Fibroblast of gingiva (primary cell): ENCODE results near the gene IFNA8.
"Not testable (repeated sequence)": the region's sequence is repeated elsewhere in the genome, so short reads cannot be mapped to it uniquely, and the experiment has no call there.

Source experiments
- DNase-seq: peaks from one replicate; pipeline ENCODE4 v3.0.0-alpha.2; 2011; ENCODE audit warnings: low read depth

Gene IFNA8

DNA sequence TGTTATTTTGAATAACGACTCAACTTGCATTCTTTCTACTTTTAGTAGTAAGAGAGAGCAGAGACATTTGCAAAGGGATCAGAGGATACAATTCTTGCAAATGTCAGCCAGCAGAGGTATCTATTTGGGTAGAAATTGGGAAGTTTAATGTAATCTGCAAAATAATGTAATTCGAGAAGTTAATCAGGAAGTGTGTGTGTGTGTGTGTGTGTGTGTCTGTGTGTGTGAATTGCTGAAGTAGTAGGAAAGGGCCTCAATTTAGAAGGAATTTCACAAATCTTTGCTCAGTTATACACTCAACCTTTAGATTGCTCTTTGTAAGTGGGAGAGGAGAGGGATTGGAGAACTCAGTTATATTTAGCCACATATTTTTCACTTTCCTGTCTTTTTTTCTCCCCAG, 20.3 kb downstream of the IFNA8 start:
- no peak for DNase-seq

DNA sequence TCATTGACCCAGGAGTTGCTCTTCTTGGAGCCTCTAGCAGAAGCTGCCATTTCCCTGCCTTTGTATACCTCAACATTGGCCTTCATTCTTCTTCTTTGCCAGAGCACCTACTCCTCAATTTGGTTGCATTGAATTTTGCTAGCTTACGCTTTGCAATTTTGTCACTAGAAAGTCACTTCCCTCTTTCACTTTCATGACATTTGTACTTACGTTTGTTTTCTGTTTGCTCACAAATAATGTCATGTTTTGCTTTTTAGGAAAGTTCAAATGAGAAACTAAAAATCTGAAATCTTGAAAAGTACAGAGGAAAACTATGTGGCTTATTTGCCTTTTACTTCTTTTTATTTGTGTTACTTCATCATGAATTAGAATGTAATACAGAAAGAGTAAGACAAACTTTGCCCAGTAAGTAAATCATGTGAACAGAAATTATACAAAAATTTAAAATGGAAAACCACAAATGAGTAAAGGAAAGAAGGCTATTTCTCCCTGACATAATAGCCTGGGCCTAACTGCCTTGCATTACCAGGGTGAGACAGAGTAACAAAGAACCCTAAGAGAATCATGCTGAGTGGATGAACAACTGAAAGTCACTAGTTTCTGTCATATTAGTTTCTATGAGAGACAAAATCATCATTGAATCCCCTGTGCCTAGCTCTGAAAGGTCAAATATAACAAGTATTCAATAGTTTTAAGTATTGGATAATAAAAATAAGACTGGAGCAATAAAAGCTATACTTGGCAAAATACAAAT, 23.9 kb downstream of the IFNA8 start:
- DNase-seq = no peak

DNA sequence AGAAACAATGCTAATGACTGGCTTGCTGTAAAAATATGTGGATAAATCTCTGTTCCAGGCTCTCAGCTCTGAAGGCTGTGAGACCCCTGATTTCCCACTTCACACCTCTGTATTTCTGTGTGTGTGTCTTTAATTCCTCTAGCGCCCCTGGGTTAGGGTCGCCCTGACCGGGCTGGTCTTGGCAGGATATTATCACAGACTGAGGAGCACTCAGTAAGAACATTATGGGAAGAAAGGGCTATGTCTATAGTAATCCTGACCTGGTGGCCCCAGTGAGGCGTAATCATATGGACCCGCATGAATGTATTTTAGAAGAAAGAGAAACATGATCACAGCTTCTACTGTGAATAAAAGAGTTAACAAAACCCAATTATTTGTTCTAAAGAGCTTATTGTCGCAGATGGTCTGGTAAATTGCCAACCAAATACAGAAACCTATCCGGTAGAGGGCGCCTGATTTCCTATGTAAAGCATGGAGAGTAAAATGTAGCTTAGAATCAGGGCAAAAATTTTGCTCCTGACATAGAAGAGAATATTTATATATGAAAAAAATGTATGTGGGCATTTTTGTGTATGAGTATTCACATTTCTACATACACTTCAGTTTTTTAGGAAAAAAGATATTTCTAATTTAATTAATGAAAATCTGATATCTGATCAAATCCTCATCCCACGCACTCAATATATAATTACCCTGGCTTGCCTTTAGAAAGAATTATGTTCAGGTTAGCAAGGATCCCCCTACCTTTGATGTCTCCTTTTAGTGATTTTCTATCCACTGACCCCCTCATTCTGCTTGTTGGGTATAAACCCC, 25.5 kb downstream of the IFNA8 start:
- peak; percentile 65 for DNase-seq

DNA sequence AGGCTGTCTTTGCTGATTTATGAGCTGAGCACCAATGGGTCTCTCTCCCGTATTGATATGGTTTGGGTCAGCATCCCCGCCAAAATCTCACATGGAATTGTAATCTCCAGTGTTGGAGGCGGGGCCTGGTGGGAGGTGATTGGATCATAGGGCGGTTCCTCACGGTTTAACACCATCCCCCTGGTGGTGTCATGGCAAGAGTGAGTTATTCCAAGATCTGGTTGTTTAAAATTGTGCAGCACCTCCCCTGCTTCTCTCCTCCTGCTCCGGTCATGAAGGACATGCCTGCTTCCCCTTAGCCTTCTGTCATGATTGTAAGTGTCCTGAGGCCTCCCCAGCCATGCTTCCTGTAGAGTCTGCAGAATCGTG, 26.1 kb downstream of the IFNA8 start:
- not testable (repeated sequence) for DNase-seq

DNA sequence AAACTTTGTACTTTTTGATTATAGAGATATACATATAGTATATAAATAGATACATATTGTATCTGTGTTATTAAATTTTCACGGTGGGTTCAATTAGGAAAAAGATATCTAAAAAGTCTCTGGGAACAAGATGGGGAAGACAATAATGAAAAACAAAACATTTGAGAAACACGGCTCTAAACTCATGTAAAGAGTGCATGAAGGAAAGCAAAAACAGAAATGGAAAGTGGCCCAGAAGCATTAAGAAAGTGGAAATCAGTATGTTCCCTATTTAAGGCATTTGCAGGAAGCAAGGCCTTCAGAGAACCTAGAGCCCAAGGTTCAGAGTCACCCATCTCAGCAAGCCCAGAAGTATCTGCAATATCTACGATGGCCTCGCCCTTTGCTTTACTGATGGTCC, 31.2 kb downstream of the IFNA8 start, which contains the start of gene IFNA1:
Gene IFNA1 (plus strand): TSS at position 301 of the 400 bp plus-strand sequence. CDS start 69 bp downstream, at position 370.
- DNase-seq = no peak

DNA sequence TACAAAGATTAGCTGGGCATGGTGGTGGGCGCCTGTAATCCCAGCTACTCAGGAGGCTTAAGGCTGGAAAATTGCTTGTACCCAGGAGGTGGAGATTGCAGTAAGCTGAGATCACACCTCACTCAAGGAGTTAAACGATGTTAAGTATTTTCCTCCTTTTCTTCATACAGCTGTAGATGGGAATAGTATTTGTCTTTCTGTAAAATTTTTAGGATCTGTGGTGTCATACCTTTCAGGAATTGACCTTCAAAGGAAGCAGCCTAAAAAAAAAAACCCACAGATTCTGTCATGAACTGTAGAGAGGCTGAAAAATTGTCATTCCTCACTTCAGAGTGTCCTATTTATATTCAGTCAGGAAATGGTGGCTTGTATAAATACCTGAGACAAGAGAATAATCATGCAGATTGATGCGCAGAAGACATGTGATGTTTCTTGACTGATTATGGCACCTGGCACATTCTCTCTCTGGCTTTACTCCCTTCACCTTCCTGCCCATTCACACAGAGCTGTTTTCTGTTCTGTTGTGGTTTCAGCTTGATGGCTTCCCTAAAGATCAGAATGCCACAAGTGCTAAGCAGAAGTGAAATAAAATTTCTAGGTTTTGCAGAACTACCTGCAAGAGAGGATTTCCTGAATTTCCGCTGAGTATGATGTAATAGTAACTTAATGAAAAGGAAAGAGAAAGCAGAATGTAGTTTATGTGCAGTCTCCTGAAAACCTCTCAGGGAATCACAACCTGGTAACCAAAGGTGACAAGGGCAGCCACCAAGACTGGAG, 35.1 kb downstream of the IFNA8 start:
- DNase-seq = no peak

DNA sequence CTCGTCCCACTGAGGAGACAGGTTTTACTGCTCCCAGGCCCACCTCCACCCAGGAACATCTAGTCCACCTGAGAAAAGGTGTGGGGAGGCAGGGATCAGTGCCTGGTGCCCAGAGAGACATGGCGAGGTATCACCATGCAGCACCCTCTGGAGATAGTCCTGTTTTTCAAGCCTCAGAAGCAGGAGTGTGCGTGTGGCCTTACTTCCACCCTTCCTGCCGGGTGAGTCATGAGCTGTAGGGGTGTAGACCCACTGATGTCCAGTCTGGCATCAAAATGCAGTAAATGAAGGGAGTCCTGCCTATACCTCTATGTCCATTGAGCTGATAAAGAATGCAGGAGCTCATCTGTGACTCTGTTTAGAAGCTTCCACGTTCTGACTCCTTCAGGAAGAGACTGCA, 40.4 kb downstream of the IFNA8 start:
- not testable (repeated sequence) for DNase-seq

DNA sequence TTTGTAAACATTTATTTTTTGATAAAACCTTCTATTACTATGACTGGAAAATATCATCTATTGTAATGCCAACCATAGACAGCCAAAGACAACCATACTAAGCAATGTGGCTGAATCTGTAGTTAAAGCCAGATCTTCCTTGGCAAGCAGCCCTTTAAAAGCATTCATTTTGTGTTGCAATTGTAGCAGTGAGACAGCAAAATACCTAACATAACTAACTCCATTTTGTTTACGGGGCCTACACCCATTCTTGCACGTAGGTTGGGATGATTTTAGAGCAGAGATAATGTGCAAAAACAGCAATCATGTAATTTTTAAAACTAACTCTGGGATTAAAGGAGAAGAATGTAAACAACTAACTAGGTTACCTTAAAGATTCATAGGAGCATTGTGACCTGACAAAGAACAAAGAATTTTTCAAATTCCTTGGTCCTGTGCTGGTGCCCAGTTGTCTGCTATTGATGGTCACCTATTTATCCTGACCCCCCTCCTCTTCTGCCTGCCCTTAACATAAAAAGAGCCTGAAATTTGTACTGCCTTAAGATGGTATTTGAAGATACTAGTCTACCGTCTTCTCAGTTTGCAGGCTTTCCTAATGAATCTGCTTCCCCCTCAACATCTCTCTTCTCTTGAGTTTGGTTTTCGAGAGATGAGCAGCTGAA, 41.9 kb downstream of the IFNA8 start:
- peak; percentile 61 for DNase-seq

DNA sequence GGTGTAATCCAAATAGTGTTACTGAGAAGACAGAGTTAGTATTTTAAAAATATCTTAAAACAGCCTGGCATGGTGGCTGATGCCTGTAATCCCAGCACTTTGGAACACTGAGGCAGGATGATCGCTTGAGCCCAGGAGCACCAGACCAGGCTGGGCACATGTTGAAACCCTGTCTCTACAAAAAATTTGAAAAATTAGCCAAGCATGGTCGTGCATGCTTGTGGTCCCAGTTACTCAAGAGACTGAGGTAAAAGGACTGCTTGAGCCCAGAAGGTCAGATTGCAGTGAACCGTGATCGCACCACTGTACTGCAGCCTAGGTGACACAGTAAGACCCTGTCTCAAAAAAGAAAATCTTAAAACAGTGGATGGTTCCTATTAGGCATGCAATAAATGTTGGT, 43.8 kb downstream of the IFNA8 start:
- no peak for DNase-seq

DNA sequence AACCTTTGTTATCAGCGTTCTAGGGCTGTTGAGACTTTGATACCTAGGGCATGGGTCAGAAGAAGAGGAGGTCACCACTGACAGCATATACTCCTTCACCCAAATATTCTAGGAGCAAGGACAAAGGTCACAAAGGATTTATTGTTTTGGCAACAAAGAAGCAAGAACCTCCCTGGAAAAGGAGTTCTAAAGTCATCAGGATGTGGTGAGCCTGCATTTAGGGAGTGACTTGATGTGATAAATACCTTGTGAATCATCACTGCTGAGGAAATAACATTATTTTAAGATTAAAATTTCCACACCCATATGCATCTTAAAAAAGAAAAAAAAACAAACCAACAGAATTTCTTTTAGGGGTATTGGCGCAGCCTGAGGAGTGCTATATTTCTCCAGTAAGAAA, 45.2 kb downstream of the IFNA8 start:
- no peak for DNase-seq

DNA sequence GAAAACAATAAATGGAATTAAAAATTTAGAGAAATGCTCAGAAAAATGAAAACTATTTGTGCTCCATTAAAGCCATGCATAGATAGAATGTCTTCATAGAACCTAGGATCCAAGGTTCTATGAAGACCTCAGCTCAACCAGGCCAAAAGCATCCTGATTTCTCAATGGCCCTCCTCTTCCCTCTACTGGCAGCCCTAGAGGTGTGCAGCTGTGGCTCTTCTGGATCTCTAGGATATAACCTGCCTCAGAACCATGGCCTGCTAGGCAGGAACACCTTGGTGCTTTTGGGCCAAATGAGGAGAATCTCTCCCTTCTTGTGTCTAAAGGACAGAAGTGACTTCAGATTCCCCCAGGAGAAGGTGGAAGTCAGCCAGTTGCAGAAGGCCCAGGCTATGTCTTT, 46.4 kb downstream of the IFNA8 start:
- peak; percentile 18 for DNase-seq
